ENCODE measurements around the gene SMOC1.

SMOC1 gene

GRCh38 chr14:69863083-69863482 lies 16.1 kb upstream of the SMOC1 start:
- DNase-seq = no peak

- DNase-seq = no peak
Observed at GRCh38 chr14:69865701-69866365, 13.4 kb upstream of the SMOC1 start.

- DNase-seq = no peak
Observed at GRCh38 chr14:69868363-69868963, 10.8 kb upstream of the SMOC1 start.

- no peak for DNase-seq
Observed at GRCh38 chr14:69870613-69871012, 8.6 kb upstream of the SMOC1 start.

GRCh38 chr14:69873877-69874780 lies 5.1 kb upstream of the SMOC1 start:
- DNase-seq = no peak

GRCh38 chr14:69876221-69876847 lies 2.9 kb upstream of the SMOC1 start:
- DNase-seq = no peak

- no peak for DNase-seq
Observed at GRCh38 chr14:69876848-69877306, 2.3 kb upstream of the SMOC1 start.

- no peak for DNase-seq
Observed at GRCh38 chr14:69877492-69877891, 1.7 kb upstream of the SMOC1 start.

GRCh38 chr14:69878251-69878650 lies 965 bp upstream of the SMOC1 start:
- DNase-seq = no peak

GRCh38 chr14:69880044-69880487 lies 850 bp downstream of the SMOC1 start:
- no peak for DNase-seq

GRCh38 chr14:69880893-69881292 lies 1.7 kb downstream of the SMOC1 start:
- no peak for DNase-seq

GRCh38 chr14:69882116-69882864 lies 3.1 kb downstream of the SMOC1 start:
- DNase-seq = no peak

GRCh38 chr14:69882915-69883314 lies 3.7 kb downstream of the SMOC1 start:
- DNase-seq = no peak

GRCh38 chr14:69886453-69887242 lies 7.4 kb downstream of the SMOC1 start:
- DNase-seq = no peak

GRCh38 chr14:69887740-69888657 lies 8.8 kb downstream of the SMOC1 start:
- DNase-seq = no peak

GRCh38 chr14:69891422-69891821 lies 12.2 kb downstream of the SMOC1 start:
- no peak for DNase-seq

- DNase-seq = no peak
Observed at GRCh38 chr14:69895109-69895508, 15.9 kb downstream of the SMOC1 start.

- DNase-seq = no peak
Observed at GRCh38 chr14:69896080-69896479, 16.9 kb downstream of the SMOC1 start.

GRCh38 chr14:69896972-69897371 lies 17.8 kb downstream of the SMOC1 start:
- no peak for DNase-seq

GRCh38 chr14:69900603-69901002 lies 21.4 kb downstream of the SMOC1 start:
- DNase-seq = no peak

All from activated effector memory CD4-positive, alpha-beta T cell treated with Interleukin-2 at 50 U/mL for 16 hours (primary cell).